Ovary (tissue), 9 donors: ENCODE results near the gene MAP6D1. TPM values are rescaled to one million over a fixed set of nuclear protein-coding genes. Genes with fewer than 3 reads are reported as not detected.
"Not testable (repeated sequence)": the region's sequence is repeated elsewhere in the genome, so short reads cannot be mapped to it uniquely, and the experiment has no call there.

Experiments
- DNase-seq, 5 donors: peaks; one replicate each; pipeline ENCODE4 v3.0.0-alpha.2; 2019 to 2020
- H3K27ac ChIP-seq, 2 donors: fragments of 200-600 bp; one replicate each; pipeline versions ENCODE4 v1.5.1 to v1.8.0; 2019 to 2022
- H3K27me3 ChIP-seq: fragments of 200-600 bp; one replicate; pipeline ENCODE4 v1.8.0; 2022
- H3K36me3 ChIP-seq: fragments of 200-600 bp; sonication (generic); one replicate; pipeline ENCODE4 v1.5.1; 2019
- H3K4me1 ChIP-seq: one replicate; pipeline ENCODE4 v1.8.1; 2013; ENCODE audit warnings: mild to moderate bottlenecking, moderate library complexity; ENCODE audit not compliant: insufficient read depth
- H3K4me3 ChIP-seq: fragments of 200-600 bp; sonication (generic); one replicate; pipeline ENCODE4 v1.5.1; 2017
- H3K9me3 ChIP-seq, 2 donors: fragments of 200-600 bp in 1 of 2; sonication (generic) in 1 of 2; one replicate each; pipeline versions ENCODE4 v1.5.1 to v1.8.1; 2013 to 2019; ENCODE audit warnings: mild to moderate bottlenecking in 1 of 2, moderate library complexity in 1 of 2
- CTCF ChIP-seq, 3 donors: fragments of 450-650 bp in 2 of 3; fragments of 200-600 bp in 1 of 3; IDR thresholded peaks; one replicate each; pipeline versions ENCODE4 v1.5.1 to v1.8.0; 2016 to 2022; ENCODE audit warnings: antibody characterized with exemption in 3 of 3, mild to moderate bottlenecking in 1 of 3
- EP300 ChIP-seq: sonication (generic); formaldehyde crosslinking; IDR thresholded peaks from one replicate; pipeline ENCODE4 v1.6.1; 2017; ENCODE audit warnings: antibody characterized with exemption
- POLR2A ChIP-seq: fragments of 450-650 bp; IDR thresholded peaks from one replicate; pipeline ENCODE4 v1.6.1; 2017; ENCODE audit warnings: antibody characterized with exemption, mild to moderate bottlenecking, moderate library complexity
- WGBS, 3 donors: extraction: QIAGEN DNeasy Blood & Tissue Kit in 1 of 3; methylation state at CpG; one replicate each; pipeline versions ENCODE4 v1.1.5 to v1.1.7; 2013 to 2017; 5-methylcytosine and 5-hydroxymethylcytosine counted together
- intact Hi-C, 4 donors: fragments of 100-400 bp; cut with DNase I; formaldehyde crosslinking; loops; one replicate each; pipeline versions ENCODE4 v1.11.0 to v1.15.1; 2022 to 2023
- polyA plus RNA-seq, 2 donors: library from polyadenylated mRNA; stranded (reverse); fragments of 200-250 nt in 1 of 2; fragments of 350-450 nt in 1 of 2; fragmentation: Illumina TruSeq in 1 of 2; extraction: RNeasy Lipid Tissue Mini Kit (QIAGEN cat#74804) in 1 of 2; gene quantifications; one replicate each; pipeline ENCODE4 v1.2.3, GENCODE V29; 2013 to 2014
- total RNA-seq, 7 donors: library from RNA; depleted of rRNA in 2 of 7; stranded (reverse); fragments of >200 nt in 2 of 7; fragmentation: NEBNext Ultra II Directional in 3 of 7; extraction: Animal tissue kit (Norgen Biotek cat#: 25700) in 3 of 7; gene quantifications; one replicate each; pipeline versions ENCODE4 v1.1.0 to v1.2.4, GENCODE V29; 2016 to 2023
- donor health status: DM: no; HTN: no; CAD: no; lungs with moderate emphysema.
- donor health status: DM: no; HTN: no; CAD: no.
- donor health status: Bipolar disorder and iron deficiency.
- donor health status: DM: yes; HTN: yes; CAD: no.
- donor health status: DM: no; HTN: no; CAD: no.
- donor health status: DM: yes; HTN: yes; CAD: no.

Gene MAP6D1
- total and polyA plus RNA-seq, 9 donors, result 0.47 to 3.1 (median 1.2) TPM

DNA sequence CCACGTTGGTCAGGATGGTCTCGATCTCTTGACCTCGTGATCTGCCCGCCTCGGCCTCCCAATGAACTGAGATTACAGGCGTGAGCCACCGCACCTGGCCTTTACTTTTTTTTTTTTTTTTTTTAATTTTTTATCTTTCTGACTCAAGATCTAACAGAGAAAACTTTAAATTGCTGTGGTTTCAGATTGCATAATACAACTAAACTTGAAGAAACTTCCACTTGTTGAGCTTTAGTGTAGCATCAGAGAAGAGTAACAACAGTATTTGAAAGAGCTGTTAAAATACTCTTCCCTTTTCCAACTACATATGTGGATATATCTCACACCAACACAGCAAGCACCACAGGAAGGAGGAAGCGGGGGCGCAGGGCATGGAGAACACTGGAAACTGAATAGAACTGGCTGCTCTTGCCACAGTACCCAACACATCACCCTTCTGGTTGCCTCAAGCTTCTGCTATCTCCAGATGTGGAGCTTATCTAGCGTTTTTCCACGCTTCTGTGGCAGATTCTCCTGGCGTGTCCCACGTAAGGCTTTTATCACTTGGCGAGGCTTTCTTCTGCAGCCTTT is 45.4 kb downstream of the MAP6D1 start:
- DNase-seq, result no peak
- Histone ChIP-seq H3K4me3 (no peak overlapping the region), H3K4me1 (no peaks in the 10 kb centered on the region), H3K27ac (no peak overlapping the region), H3K9me3 (no peaks in the 10 kb centered on the region), H3K27me3 (no peaks in the 10 kb centered on the region), H3K36me3 (no peaks in the 10 kb centered on the region)
- 73 to 82% (median 81%) methylated on average over 14 of the region's 14 CpGs for WGBS, 3 donors
- intact Hi-C loops, result loop anchor here in 1 of 4 donors (5.0 kb wide), 1 partner anchor 748 kb away; no protein-coding TSS in a partner anchor
- TF ChIP-seq CTCF (IDR thresholded peaks at IDR 0.05) (no peak), POLR2A (no peak), EP300 (no peak)

DNA sequence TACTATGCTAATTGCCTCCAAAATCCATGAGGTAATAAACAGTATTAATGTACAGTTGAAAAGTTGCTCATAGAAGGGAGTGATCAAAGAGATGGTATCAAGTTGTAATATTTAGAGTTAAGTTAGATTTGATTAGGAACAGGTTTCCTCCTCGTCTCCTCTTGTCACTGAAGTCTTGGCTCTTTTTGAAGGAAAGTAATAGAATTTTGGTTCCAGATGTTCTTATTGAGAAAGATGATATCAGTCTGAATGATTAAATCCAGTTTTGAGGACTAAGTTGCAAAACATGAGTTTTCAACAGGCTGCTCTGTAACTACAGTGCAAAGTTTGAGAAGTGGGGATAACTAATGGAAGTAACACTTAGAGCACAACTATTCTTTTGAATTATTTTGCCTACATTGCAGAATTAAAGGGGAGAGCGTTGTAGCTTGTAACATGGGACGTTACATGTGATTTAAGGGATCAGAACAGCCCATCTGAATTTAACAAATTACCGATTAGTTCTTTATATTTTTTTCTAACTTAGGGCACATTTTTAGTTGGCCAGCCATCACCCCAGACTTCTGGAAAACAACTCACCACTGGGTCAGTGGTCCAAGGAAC is 48.3 kb downstream of the MAP6D1 start:
- no peak overlapping the region for H3K27ac ChIP-seq
- 86 to 93% (median 89%) methylated on average over 4 of the region's 4 CpGs for WGBS, 3 donors
- DNase-seq, result no peak
- no peaks in the 10 kb centered on the region for H3K4me1 ChIP-seq
- no peaks in the 10 kb centered on the region for H3K27me3 ChIP-seq
- TF ChIP-seq EP300 (no peak), POLR2A (no peak), CTCF (IDR thresholded peaks at IDR 0.05) (no peak)
- H3K9me3 ChIP-seq, result no peaks in the 10 kb centered on the region
- no peaks in the 10 kb centered on the region for H3K36me3 ChIP-seq
- intact Hi-C loops, result no loop called here
- H3K4me3 ChIP-seq, result no peak overlapping the region

DNA sequence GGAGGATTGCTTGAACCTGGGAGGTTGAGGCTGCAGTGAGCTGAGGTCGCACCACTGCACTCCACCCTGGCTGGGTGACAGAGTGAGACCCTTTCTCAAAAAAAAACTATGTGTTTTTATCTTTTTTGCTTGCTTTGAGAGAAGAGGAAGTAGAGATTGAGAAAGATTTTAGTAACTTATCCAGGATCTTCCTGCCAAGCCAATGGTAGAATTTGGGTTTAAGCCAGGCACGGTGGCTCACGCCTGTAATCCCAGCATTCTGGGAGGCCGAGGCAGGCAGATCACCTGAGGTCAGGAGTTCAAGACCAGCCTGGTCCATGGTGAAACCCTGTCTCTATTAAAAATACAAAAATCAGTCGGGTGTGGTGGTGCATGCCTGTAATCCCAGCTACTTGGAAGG is 48.9 kb downstream of the MAP6D1 start:
- H3K27me3 ChIP-seq, H3K36me3 ChIP-seq, H3K4me1 ChIP-seq, intact Hi-C loops, DNase-seq, H3K4me3 ChIP-seq, H3K27ac ChIP-seq, H3K9me3 ChIP-seq: not testable (repeated sequence)
- WGBS, 3 donors, result 88 to 92% (median 90%) methylated on average over 5 of the region's 5 CpGs

DNA sequence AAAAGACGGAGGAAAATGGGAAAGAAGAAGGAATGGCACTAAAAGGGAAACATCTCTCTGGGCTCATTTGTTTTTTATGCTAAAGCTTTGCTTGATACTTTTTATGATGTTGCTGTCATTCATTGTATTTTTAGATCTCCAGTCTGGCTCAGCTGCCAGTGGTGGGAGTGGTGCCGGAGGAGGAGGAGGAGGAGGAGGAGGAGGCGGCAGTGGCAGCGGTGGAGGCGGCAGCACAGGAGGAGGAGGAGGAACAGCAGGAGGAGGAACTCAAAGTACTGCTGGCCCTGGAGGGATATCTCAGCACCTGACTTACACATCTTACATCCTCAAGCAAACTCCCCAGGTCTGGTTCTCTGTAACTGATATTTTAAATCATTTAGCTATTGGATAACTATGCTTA is 49.6 kb downstream of the MAP6D1 start:
- Histone ChIP-seq H3K27me3 (no peaks in the 10 kb centered on the region), H3K27ac (no peak overlapping the region), H3K4me1 (no peaks in the 10 kb centered on the region), H3K4me3 (no peak overlapping the region), H3K36me3 (no peaks in the 10 kb centered on the region), H3K9me3 (no peaks in the 10 kb centered on the region)
- intact Hi-C loops, result no loop called here
- 42 to 62% (median 56%) methylated on average over 5 of the region's 5 CpGs for WGBS, 3 donors
- TF ChIP-seq POLR2A (no peak), EP300 (no peak), CTCF (IDR thresholded peaks at IDR 0.05) (no peak)
- no peak for DNase-seq

- Histone ChIP-seq H3K36me3 (no peaks in the 10 kb centered on the region), H3K27ac (no peak overlapping the region), H3K4me1 (no peaks in the 10 kb centered on the region), H3K9me3 (no peaks in the 10 kb centered on the region), H3K4me3 (no peak overlapping the region), H3K27me3 (no peaks in the 10 kb centered on the region)
- TF ChIP-seq POLR2A (no peak), CTCF (IDR thresholded peaks at IDR 0.05) (no peak), EP300 (no peak)
- whole genome bisulfite sequencing, 3 donors, result 75 to 80% (median 76%) methylated on average over 3 of the region's 3 CpGs
- intact Hi-C loops, result no loop called here
- no peak for DNase-seq
Observed at GRCh38 chr3:183774631-183775030, 50.7 kb downstream of the MAP6D1 start.
